GM23248 (cell line): ENCODE measurements around the gene CST4.

Experiments used
- EZH2 ChIP-seq: fragments of 200-600 bp; sonication (generic); IDR thresholded peaks from 2 replicates; pipeline ENCODE4 v1.6.1; 2018; ENCODE audit warnings: antibody characterized with exemption, mild to moderate bottlenecking; ENCODE audit not compliant: insufficient read depth, poor library complexity, severe bottlenecking
- EZH2phosphoT487 ChIP-seq: fragments of 200-600 bp; sonication (generic); IDR thresholded peaks from 2 replicates; pipeline ENCODE4 v1.6.1; 2018; ENCODE audit warnings: antibody characterized with exemption, moderate library complexity, mild to moderate bottlenecking, low read depth; ENCODE audit not compliant: insufficient read depth

DNA sequence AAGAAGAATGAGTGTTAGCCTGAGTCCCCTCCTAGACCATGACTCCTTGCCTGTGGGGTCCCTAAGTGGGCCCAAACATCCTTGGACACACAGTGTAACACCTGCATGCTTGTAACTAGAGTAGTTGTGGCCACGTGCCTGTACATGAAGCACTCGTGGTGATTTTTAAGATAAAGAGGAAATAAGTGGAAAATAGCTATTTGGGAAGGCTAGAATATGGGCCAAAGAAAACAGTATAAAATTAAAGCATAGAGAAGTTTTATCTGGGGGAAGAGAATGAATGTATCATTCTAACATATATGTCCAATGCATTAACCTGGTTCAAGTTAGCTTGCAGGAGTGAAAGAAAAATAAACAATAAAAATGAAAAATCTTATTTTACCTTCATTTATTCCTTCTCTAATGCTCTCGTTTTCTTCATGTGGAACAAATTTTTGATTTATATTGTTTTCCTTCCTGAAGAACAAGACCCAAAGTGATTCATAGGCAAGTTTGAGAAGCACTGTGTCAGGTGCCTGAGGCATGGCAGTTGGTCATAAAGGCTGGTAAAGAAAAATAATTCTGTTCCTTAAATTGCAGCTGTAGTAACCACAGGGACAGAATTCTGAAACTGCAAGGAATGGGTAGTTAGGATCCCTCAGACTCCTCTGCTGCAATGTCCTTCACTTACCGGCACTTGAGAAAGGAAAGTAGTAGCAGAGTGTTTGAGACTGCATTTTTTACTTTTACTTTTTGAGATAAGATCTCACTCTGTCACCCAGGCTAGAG lies 42.5 kb downstream of the CST4 start:
- no peak for TF ChIP-seq EZH2
- no peak for TF ChIP-seq EZH2phosphoT487
